ENCODE measurements around the gene CDC42BPB. TPM values are rescaled to one million over a fixed set of nuclear protein-coding genes. Genes with fewer than 3 reads are reported as not detected.

The CDC42BPB gene
- total RNA-seq, 1 experiment from 2014 or later = 103 TPM

DNA sequence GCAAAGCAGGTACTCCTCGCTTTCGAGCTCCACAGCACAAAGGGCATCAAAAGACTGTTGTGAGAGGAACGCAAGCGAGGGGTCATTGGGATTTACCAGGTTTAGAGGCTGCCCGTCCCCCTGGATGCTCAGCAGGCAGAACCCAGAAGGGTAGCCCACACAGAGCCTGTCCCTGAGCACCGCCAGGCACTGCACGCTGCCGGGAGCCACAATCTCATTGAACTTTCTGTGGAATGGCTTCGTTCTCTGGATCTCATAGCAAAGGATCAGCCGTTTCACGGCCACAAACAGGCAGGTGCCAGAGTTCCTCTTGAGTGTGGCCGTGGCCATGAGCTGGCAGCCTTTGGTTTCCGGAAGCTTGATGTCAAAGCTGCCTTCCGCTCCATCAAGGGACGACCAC lies 113.4 kb downstream of the CDC42BPB start:
- no peak overlapping the region for H3K18ac ChIP-seq (ENCODE audit: insufficient read length, low read depth, low read length)
- no peak overlapping the region for H3K9ac ChIP-seq (ENCODE audit: extremely low read depth, insufficient read length, low read length)
- no peak overlapping the region for H2BK15ac ChIP-seq (ENCODE audit: low read depth, low read length)
- no peak overlapping the region for H4K5ac ChIP-seq (ENCODE audit: insufficient read length, low read depth, low read length)
- H2AFZ ChIP-seq (ENCODE audit: low read length) = no peak overlapping the region
- no peak overlapping the region for H3T11ph ChIP-seq (ENCODE audit: low read length)
- no peak overlapping the region for H2BK20ac ChIP-seq (ENCODE audit: low read depth, low read length, poor library complexity, severe bottlenecking)
- Mint-ChIP-seq H3K9me3 (no peaks in the 10 kb centered on the region), H3K36me3 (ENCODE audit: insufficient read depth in 1 of 3, low read depth in 3 of 3) (peaks cover 36 to 84% (median 69%) of the 10 kb centered on the region in 3 experiments), H3K27ac (no peak overlapping the region), H3K4me1 (no peaks in the 10 kb centered on the region), H3K27me3 (ENCODE audit: low read depth) (no peaks in the 10 kb centered on the region), H3K4me3 (no peak overlapping the region)
- H4K20me1 ChIP-seq (ENCODE audit: control insufficient read depth, insufficient read depth, insufficient read length) = no peaks in the 10 kb centered on the region
- H3K4me2 ChIP-seq (ENCODE audit: insufficient read depth, insufficient read length, low read length) = no peak overlapping the region
- H2BK5ac ChIP-seq (ENCODE audit: insufficient read length, low read length) = no peak overlapping the region
- H4K8ac ChIP-seq (replicated peaks; ENCODE audit: insufficient read length, low read depth, low read length) = no peak overlapping the region
- H3K9me3 ChIP-seq (ENCODE audit: control insufficient read depth, low read depth, low read length) = no peaks in the 10 kb centered on the region
- H3K79me1 ChIP-seq (ENCODE audit: insufficient read depth, low read depth, low read length, poor library complexity, severe bottlenecking) = no peaks in the 10 kb centered on the region
- H3K14ac ChIP-seq (ENCODE audit: insufficient read depth, low read length) = no peak overlapping the region
- no peak for TF ChIP-seq CTCF (conservative IDR thresholded peaks at IDR 0.05)
- no CpG with 5 or more reads among the region's 15 CpGs for WGBS (ENCODE audit: extremely low coverage, insufficient read length, low lambda C conversion rate)
- H3K23me2 ChIP-seq (ENCODE audit: insufficient read length, low read depth, low read length, poor library complexity, severe bottlenecking) = no peaks in the 10 kb centered on the region
- H3K56ac ChIP-seq (ENCODE audit: insufficient read length, low read depth, low read length) = no peak overlapping the region
- no peak overlapping the region for H2BK120ac ChIP-seq (ENCODE audit: low read depth, low read length, poor library complexity, severe bottlenecking)
- H3K27me3 ChIP-seq (ENCODE audit: insufficient read depth, low read length) = no peaks in the 10 kb centered on the region
- DNase-seq = no peak
- H3K4me1 ChIP-seq (ENCODE audit: insufficient read depth, low read length) = no peaks in the 10 kb centered on the region
- H2BK12ac ChIP-seq (ENCODE audit: insufficient read length, low read depth, low read length) = no peak overlapping the region
- no peak overlapping the region for H3K23ac ChIP-seq (ENCODE audit: insufficient read length, low read depth, low read length)
- H4K91ac ChIP-seq (ENCODE audit: insufficient read length, low read depth, low read length) = no peak overlapping the region
- H3K4ac ChIP-seq (ENCODE audit: low read depth, low read length) = no peak overlapping the region
- no peak overlapping the region for H3K27ac ChIP-seq (ENCODE audit: insufficient read length, low read depth, low read length)
- no peaks in the 10 kb centered on the region for H3K79me2 ChIP-seq (ENCODE audit: insufficient read depth, low read length)
- H2AK5ac ChIP-seq (ENCODE audit: insufficient read length, low read length) = no peak overlapping the region

Data from H9 (cell line).